HepG2 (cell line): ENCODE data around the gene SLC4A7. TPM values are rescaled to one million over a fixed set of nuclear protein-coding genes. Genes with fewer than 3 reads are reported as not detected.

Experiments
- ADNP ChIP-seq: sonication (generic); formaldehyde crosslinking; IDR thresholded peaks from 2 replicates; pipeline ENCODE4 v1.4.0; 2020; ENCODE audit warnings: missing genetic modification reagents
- ATF6 ChIP-seq: sonication (generic); formaldehyde crosslinking; conservative IDR thresholded peaks from 2 replicates; pipeline ENCODE4 v1.4.0; 2020; ENCODE audit warnings: missing genetic modification reagents
- BORCS8-MEF2B ChIP-seq: sonication (generic); formaldehyde crosslinking; IDR thresholded peaks from 2 replicates; pipeline ENCODE4 v1.8.0; 2022; ENCODE audit warnings: mild to moderate bottlenecking, missing genetic modification reagents
- DZIP1 ChIP-seq: sonication (generic); formaldehyde crosslinking; IDR thresholded peaks from 2 replicates; pipeline ENCODE4 v1.5.0; 2020; ENCODE audit warnings: mild to moderate bottlenecking, missing genetic modification reagents
- FOXA3 ChIP-seq: IDR thresholded peaks from 2 replicates; pipeline ENCODE4 v1.6.1; 2016; ENCODE audit warnings: missing genetic modification reagents, missing compliant biosample characterization
- GATAD2A ChIP-seq: IDR thresholded peaks from 2 replicates; pipeline ENCODE4 v1.6.1; 2016
- HES4 ChIP-seq: sonication (generic); formaldehyde crosslinking; IDR thresholded peaks from 2 replicates; pipeline ENCODE4 v1.9.0; 2021; ENCODE audit warnings: mild to moderate bottlenecking, missing genetic modification reagents, borderline replicate concordance
- NPAS2 ChIP-seq: sonication (generic); formaldehyde crosslinking; IDR thresholded peaks from 2 replicates; pipeline ENCODE4 v1.8.0; 2022; ENCODE audit warnings: mild to moderate bottlenecking, missing genetic modification reagents, borderline replicate concordance
- NR0B2 ChIP-seq: sonication (generic); formaldehyde crosslinking; IDR thresholded peaks from 2 replicates; pipeline ENCODE4 v1.4.0; 2020; ENCODE audit warnings: mild to moderate bottlenecking, missing genetic modification reagents
- TFAP4 ChIP-seq: sonication (generic); IDR thresholded peaks from 2 replicates; pipeline ENCODE4 v1.6.1; 2016; ENCODE audit warnings: low read depth, borderline replicate concordance
- TOPORS ChIP-seq: sonication (generic); formaldehyde crosslinking; IDR thresholded peaks from 2 replicates; pipeline ENCODE4 v1.8.0; 2023; ENCODE audit warnings: mild to moderate bottlenecking, missing genetic modification reagents
- USF2 ChIP-seq, 2 experiments: sonication (generic) in 1 of 2; formaldehyde crosslinking in 1 of 2; IDR thresholded peaks; 2 replicates each; pipeline versions ENCODE4 v1.5.1 to v1.6.1; 2011 to 2020; ENCODE audit warnings: borderline replicate concordance in 1 of 2, low read depth in 1 of 2, low read length in 1 of 2, mild to moderate bottlenecking in 1 of 2, missing genetic modification reagents in 1 of 2, moderate library complexity in 1 of 2
- ZC3H4 ChIP-seq: sonication (generic); formaldehyde crosslinking; IDR thresholded peaks from 2 replicates; pipeline ENCODE4 v1.4.0; 2020; ENCODE audit warnings: missing genetic modification reagents, borderline replicate concordance
- ZMYM3 ChIP-seq: sonication (generic); formaldehyde crosslinking; IDR thresholded peaks from 2 replicates; pipeline ENCODE4 v1.5.1; 2020; ENCODE audit warnings: mild to moderate bottlenecking, missing genetic modification reagents
- ZNF30 ChIP-seq: sonication (generic); formaldehyde crosslinking; IDR thresholded peaks from 2 replicates; pipeline ENCODE4 v1.5.0; 2020; ENCODE audit warnings: mild to moderate bottlenecking, missing genetic modification reagents
- ZNF468 ChIP-seq: sonication (generic); formaldehyde crosslinking; IDR thresholded peaks from 2 replicates; pipeline ENCODE4 v1.8.0; 2022; ENCODE audit warnings: mild to moderate bottlenecking, moderate library complexity, missing genetic modification reagents
- ZNF607 ChIP-seq: sonication (generic); formaldehyde crosslinking; IDR thresholded peaks from 2 replicates; pipeline ENCODE4 v1.5.1; 2020; ENCODE audit warnings: missing genetic modification reagents, mild to moderate bottlenecking, borderline replicate concordance
- ZNF710 ChIP-seq: sonication (generic); formaldehyde crosslinking; IDR thresholded peaks from 2 replicates; pipeline ENCODE4 v1.5.0; 2020; ENCODE audit warnings: mild to moderate bottlenecking, missing genetic modification reagents, borderline replicate concordance
- ZNF841 ChIP-seq: sonication (generic); formaldehyde crosslinking; IDR thresholded peaks from 2 replicates; pipeline ENCODE4 v1.8.1; 2023; ENCODE audit warnings: missing genetic modification reagents, borderline replicate concordance
- polyA plus RNA-seq, 8 experiments: library from polyadenylated mRNA; depleted of rRNA in 3 of 8; stranded (reverse) in 7 of 8; unstranded in 1 of 8; fragments of >200 nt; fragmentation: Illumina TruSeq in 4 of 8; extraction: Trizol in 4 of 8; gene quantifications; 2 replicates each; pipeline versions ENCODE4 v1.2.1 to v1.2.3, GENCODE V29; 2011 to 2016; ENCODE audit warnings: low read depth in 4 of 8, missing spikeins in 1 of 8, mixed read lengths in 1 of 8; ENCODE audit not compliant: insufficient read depth in 1 of 8
- total RNA-seq, 5 experiments: library from RNA; depleted of rRNA; stranded (reverse); fragments of >200 nt; fragmentation: Illumina TruSeq; extraction: Trizol; gene quantifications; 2 replicates each; pipeline ENCODE4 v1.2.3, GENCODE V29; 2016; ENCODE audit warnings: low read depth in 1 of 5

The SLC4A7 gene
- total and polyA plus RNA-seq, 2 of the 13 experiments (the other 11 are each of a cell fraction or from before 2014, with no cell fraction given), result 16.4 to 43.8 TPM

GRCh38 chr3:27366062-27366591, 118.1 kb downstream of the SLC4A7 start (continued):
- TF ChIP-seq BORCS8-MEF2B (CRISPR knock-in tag) (no peak), ZMYM3 (CRISPR knock-in tag) (peak; percentile 94), TOPORS (no peak), NR0B2 (CRISPR knock-in tag) (no peak), USF2 (IDR thresholded peaks at IDR 0.05; ENCODE audit: low read depth, low read length) (no peak), USF2 (CRISPR knock-in tag; IDR thresholded peaks at IDR 0.05; ENCODE audit: borderline replicate concordance) (no peak), ZC3H4 (CRISPR knock-in tag) (no peak), ZNF30 (CRISPR knock-in tag) (no peak), GATAD2A (CRISPR knock-in tag) (peak; percentile 91), HES4 (CRISPR knock-in tag) (no peak), DZIP1 (CRISPR knock-in tag) (no peak), ZNF468 (CRISPR knock-in tag) (no peak), ATF6 (no peak), ZNF607 (CRISPR knock-in tag) (no peak), FOXA3 (CRISPR knock-in tag) (peak; percentile 87), TFAP4 (peak; percentile 75; the same call in 1 of the 2 replicates), ADNP (CRISPR knock-in tag) (peak; percentile 93), NPAS2 (CRISPR knock-in tag) (no peak), ZNF710 (CRISPR knock-in tag) (peak; percentile 80), ZNF841 (CRISPR knock-in tag) (no peak)
